DMS114 treated with DMSO at 0.1 percent for 48 hours (cell line): ENCODE data around the gene ZNF701.
"Not testable (repeated sequence)": the region's sequence is repeated elsewhere in the genome, so short reads cannot be mapped to it uniquely, and the experiment has no call there.

ENCODE experiments used
- DNase-seq: peaks from one replicate; lab custom pipeline; 2025; ENCODE audit not compliant: unreplicated experiment; lab: John Stamatoyannopoulos, UW

The ZNF701 gene

DNA sequence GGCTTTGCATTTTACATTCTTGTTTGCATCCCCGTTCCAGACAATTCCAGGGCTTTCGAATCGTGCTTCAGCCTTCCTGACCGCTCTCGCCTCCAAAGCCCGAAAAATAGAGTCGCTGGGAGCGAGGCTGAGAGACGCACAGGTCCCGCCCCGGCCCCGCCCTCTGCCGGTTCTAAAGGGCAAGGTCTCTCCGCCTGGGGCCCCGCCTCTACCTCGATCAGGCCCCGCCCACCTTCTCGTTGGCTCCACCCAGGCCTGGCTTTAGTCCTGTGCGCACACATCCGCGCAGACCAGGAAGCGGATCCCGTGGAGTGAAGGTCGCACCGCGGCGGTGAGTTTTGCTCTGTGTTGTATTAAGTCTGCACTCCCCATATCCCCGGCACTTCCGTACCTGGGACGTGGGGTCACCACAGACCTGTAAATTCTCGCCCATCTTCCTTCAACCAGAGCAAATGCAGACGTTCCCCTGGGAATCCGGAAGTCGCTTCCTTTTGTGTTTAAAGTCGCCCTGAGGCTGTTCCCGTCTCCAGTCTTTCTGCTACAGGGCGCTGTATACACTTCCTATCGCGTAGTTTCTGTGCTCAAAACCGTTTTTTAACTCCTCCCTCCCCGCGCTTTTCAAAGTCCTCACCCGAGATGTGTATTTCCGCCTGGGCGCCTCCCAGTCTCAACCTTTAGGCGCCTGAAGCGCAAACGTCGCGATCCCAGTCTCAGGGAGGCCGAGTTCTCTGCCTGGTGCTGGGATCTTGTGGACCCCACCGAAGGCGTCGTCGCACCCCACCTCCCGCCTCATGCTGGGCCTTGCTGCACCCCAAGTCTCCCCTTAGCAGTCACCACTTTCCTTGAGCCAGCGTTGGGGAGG, at the start of gene ZNF701:
TSS of gene ZNF701 (plus strand) at position 288 of the 862 bp plus-strand sequence. CDS start 3,861 bp downstream, outside the sequence.
- peak; percentile 86 for DNase-seq

DNA sequence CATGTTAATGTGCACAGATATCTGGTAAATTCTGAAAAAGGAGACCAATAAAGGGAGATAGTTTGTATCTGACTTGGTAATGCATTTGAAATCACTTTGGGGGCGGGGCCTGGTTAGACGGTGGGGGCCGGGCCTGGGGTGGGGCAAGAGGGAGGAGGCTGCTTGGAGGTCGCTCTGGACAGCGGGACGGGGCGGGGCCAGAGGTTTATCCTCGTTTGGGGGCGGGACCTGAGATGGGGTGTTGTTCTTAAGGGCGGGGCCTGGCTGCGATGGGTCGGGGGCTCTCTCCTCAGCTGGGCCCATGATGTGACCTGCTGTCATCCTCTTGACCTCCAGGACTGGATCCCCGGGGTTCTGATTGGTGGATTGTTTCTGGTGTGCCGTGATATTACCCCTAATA, 47.5 kb upstream of the ZNF701 start:
- no peak for DNase-seq

DNA sequence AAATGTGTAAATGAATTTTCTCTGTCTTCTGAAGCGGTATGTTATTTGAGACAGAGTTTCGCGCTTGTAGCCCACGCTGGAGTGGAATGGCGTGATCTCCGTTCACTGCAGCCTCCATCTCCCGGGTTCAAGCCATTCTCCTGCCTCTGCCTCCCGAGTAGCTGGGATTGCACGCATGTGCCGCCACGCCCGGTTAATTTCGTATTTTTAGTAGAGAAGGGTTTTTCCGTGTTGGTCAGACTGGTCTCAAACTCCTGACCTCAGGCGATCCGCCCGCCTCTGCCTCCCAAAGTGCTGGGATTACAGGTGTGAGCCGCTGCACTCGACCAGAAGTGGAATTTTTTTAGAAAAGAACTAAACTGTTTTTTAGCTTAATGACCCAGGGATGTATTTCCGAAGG, 46.0 kb upstream of the ZNF701 start:
- DNase-seq = no peak

DNA sequence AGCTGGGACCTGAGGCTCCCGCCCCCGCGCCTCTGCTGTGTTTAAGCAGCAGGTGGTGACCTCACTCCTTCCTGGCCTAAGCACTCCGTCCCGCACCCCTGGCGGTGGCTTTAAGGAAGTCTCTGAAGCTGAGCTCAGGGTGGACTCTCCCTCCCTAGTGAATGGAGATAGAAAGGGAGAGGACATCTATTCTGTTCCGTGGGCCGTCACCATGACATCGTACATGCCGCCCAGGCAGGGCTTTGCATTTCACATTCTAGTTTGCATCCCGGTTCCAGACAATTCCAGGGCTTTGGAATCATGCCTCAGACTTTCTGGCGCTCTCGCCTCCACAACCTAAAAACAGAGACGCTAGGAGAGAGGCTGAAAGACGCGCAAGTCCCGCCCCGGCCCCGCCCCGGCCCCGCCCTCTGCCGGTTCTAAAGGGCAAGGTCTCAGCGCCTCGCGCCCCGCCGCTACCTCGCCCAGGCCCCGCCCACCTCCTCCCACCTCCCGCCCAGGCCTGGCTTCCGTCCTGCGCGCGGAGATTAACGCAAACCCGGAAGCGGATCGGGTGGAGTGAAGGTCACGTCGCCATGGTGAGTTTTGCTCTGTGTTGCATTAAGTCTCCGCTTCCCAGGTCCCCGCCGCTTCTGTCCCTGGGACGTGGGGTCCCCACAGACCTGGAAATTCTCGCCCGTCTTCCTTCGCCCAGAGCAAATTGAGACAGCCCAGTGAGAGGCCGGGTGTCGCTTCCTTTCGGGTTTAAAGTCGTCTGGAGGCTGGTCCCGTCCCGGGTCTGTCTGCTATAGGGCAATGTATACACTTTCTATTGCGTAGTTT, 42.7 kb upstream of the ZNF701 start, which contains the start of gene ZNF808:
TSS of gene ZNF808 (plus strand) at position 535 of the 822 bp plus-strand sequence. CDS start 15,617 bp downstream, outside the sequence.
- peak; percentile 87 for DNase-seq

DNA sequence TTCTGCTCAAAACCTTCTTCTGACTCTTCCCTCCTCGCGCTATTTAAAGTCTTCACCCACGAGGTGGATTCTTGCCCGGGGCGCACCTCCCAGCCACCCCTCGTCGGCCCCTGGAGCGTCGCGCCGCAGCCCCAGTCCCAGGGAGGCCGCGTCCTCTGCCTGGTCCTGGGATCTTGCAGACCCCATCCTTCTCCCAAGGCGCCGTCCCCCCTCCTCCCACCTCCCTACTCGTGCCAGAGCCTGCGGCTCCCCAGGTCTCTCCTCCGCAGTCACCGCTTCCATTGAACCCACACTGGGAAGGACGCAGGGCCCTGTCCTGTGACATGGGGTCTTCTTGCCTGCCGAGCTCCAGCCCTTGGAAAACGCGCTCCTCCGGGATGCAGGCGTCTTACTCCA, 42.1 kb upstream of the ZNF701 start:
- DNase-seq = no peak

DNA sequence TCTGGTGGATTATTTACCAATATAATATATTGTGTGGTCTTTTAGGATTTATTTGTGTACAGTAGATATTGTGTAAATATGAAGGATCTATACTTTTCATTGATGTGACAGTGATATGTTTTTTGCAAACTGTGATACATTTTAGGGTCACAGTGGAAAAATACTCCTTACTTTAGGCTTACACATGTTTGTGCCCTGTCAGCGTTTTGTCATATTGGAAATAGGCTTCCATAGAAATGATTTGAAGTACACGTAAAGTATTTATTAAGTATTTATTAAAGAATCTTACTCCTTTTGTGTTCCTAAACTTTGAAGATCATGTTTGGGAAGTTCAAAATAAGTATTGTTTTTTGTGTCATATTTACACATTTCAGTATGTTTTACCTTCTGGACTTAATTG, 37.6 kb upstream of the ZNF701 start:
- DNase-seq = no peak

DNA sequence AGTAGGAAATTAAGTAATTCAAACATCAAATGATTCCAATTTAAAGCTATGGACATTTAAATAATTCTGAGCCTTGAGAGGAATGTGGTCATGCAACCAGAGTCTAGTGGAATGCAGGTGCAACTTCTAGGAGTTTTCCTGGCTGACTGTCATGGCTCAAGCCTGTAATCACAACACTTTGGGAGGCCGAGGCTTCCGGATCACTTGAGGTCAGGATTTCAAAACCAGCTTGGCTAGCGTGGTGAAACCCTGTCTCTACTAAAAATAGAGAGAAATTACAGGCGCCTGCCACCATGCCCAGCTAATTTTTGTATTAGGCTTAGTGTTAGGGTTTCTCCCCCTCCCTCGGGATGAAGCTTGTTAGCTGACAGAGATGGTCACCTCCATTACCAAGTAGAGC, 36.2 kb upstream of the ZNF701 start:
- no peak for DNase-seq

DNA sequence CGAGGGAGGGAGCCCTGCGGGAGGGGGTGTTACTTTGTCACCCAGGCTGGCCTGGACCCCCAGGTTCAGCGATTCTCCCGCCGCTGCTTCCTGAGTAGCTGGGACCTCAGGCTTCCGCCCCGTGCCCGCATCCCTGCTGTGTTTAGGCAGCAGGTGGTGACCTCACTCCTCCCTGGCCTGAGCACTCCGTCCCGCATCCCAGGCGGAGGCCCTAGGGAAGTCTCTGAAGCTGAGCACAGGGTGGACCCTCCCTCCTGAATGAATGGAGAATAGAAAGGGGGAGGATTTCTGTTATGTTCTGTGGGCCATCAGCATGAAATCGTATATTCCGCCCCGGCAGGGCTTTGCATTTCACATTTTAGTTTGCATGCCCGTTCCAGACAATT, 34.7 kb upstream of the ZNF701 start:
- DNase-seq = not testable (repeated sequence)

DNA sequence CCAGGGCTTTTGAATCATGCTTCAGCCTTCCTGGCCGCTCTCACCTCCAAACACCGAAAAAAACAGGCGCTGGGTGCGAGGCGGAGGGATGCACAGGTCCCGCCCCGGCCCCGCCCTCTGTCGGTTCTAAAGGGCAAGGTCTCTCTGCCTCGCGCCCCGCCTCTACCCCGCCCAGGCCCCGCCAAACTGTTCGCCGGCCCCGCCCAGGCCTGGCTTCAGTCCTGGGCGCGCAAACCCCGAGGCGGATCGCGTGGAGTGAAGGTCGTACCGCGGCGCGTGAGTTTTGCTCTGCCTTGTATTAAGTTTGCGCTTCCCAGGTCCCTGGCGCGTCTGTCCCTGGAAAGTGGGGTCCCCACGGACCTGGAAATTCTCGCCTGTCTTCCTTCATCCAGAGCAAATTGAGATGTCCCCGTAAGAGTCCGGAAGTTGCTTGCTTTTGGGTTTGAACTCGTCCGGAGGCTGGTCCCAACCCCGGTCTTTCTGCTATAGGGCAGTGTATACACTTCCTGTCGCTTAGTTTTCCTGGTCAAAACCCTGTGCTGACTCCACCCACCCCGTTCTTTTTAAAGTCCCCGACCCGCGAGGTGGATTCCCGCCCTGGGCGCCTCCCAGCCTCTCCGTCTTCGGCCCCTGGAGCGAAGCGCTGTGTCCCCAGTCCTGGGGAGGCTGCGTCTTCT, 34.2 kb upstream of the ZNF701 start:
- DNase-seq = no peak

DNA sequence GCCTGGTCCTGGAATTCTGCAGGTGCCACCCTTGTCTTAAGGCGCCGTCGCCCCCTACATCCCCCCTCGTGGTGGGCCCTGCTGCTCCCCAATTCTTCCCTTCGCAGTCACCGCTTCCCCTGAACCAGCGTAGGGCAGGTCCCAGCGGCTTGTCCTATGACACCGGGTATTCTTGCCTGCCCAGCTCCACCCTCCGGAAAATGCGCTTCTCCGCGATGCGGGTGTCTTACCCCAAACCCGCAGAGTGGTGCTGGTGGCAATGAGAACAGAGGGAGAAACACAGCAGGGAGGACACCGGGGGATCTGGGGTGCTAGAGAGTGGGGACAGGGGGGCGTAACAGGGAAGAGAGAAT, 33.7 kb upstream of the ZNF701 start:
- DNase-seq = no peak

DNA sequence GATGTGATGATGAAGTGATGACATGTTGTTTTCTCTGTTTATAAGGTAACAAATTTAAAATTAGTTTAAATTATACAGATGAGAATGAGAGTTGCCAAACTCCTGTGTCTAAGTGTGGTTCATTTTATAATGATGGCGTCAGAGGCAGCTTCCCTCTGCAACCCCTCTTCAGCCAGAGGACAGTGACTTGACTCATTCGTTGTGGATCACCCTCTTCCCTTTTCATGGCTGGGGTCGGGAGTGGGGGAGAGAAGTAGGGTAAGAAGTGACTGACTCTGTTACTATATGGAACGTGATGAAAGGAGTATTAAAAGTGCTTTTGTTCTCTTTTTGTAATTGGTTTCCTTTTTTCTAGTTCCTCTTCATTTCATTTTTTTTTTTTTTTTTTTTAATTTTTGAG, 31.3 kb upstream of the ZNF701 start:
- not testable (repeated sequence) for DNase-seq

DNA sequence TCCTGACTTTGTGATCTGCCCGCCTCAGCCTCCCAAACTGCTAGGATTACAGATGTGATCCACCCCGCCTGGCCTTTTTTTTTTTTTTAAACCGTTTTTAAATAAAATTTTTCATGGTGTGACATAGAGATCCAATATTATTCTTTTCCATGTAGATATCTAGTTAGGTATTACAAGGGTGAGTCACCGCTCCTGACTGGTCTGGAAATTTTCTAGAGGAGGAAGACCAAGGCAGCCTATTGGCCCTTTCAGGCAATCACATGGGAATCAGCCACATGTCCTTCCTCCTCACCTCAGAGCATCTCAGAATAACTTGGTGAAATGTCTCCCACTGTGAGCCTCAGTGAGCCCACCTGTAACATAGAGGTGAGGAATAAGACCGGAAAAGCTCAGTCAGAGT, 28.9 kb upstream of the ZNF701 start:
- DNase-seq = not testable (repeated sequence)

DNA sequence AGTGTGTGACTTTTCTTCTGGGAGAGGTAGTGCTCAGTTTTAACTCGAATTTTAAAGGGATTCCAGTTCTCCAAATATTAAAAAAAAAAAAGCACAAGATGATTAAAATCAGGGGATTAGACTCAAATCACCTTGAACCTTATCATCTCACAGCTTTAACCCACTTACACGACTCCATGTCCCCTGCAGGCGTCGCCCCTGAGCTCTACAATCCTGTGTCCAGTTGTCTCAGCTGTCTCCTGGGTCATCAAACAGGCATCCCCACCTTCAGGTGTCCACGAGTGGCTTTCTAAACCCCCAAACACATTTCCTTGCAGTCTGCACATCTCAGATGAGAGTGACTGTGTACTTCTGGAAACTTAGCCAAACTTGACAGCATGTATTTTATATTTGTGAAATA, 28.5 kb upstream of the ZNF701 start:
- DNase-seq = no peak

DNA sequence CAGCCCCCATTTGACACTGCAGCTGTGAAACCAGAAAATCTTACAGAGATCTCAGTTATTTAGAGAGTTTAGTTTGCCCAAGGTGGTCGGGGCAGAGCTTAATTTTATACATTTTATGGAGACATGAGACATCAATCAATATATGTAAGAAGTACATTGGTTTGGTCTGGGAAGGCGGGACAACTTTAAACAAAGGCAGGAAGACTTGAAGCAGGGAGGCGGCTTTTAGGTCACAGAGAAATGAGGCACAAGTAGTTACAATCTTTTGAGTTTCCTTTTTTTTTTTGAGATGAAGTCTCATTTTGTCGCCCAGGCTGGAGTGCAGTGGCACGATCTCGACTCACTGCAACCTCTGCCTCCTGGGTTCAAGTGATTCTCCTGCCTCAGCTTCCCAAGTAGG, 27.5 kb upstream of the ZNF701 start:
- not testable (repeated sequence) for DNase-seq

DNA sequence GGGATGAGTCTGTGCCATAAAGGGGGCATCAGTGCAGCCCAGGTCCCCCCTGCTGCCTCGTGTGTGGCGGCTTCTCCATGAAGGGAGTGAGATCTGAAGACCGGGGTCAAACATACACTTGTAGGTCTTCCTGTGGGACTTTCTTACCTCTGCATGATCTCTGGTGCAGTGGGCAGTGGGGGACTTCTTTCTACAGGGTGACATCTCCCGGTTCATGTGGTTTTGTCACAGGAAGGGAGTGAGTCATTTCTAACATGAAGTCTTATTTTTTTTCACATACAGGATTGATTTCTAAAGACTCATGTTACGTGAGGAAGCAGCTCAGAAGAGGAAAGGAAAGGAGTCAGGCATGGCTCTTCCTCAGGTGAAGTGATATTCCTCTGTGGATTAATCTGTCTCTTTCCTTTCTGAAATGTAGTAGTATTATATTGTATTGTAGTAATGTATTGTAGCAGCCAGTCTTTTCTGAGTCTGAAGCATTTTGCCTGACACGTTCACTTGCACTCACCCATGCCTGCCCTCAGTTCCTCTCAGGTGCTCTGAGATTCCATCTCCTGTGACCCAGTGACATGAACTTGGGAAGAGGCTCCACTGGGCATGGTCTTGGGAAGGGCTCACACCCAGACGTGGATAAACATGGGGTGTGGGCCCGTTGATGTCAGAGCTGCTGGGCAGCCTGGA, 27.0 kb upstream of the ZNF701 start:
- no peak for DNase-seq

DNA sequence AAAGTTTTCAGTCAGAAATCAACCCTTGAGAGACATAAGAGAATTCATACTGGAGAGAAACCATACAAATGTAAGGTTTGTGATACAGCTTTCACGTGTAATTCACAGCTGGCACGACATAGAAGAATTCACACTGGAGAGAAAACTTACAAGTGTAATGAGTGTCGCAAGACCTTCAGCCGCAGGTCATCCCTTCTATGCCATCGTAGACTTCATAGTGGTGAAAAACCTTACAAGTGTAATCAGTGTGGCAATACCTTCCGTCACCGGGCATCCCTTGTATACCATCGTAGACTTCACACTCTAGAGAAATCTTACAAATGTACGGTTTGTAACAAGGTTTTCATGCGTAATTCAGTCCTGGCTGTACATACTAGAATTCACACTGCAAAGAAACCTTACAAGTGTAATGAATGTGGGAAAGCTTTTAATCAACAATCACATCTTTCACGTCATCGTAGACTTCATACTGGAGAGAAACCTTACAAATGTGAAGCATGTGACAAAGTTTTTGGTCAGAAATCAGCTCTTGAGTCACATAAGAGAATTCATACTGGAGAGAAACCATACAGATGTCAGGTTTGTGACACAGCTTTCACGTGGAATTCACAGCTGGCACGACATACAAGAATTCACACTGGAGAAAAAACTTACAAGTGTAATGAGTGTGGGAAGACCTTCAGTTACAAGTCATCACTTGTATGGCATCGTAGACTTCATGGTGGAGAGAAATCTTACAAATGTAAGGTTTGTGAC, 15.7 kb upstream of the ZNF701 start:
- no peak for DNase-seq

DNA sequence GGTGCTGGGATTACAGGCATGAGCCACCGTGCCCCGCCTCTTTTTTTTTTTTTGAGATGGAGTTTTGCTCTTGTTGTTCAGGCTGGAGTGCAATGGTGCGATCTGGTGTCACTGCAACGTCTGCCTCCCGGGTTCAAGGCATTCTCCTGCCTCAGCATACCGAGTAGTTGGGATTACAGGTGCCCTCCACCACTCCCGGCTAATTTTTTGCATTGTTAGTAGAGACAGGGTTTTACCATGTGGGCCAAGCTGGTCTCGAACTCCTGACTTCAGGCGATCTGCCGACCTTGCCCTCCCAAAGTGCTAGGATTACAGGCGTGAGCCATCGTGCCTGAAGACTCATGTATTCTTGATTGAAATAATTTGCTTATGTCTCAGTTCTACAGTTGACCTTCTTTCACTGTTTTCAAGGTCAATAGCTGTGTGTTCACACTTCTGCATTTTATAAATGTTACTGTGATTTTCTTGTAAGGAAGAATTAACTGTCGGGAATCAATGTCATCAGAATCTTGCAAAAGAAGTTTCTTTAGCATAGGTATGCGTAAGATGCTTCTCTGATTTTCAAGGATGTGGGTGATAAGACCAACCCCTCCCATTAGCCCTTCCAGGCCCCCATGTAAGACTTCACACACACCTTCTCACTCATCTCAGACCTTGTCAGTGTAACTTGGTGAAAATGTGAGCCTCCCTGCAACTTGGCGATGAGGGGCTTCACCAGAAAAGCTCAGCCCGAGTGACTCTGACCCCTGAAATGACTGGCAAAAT, 12.7 kb upstream of the ZNF701 start:
- no peak for DNase-seq

DNA sequence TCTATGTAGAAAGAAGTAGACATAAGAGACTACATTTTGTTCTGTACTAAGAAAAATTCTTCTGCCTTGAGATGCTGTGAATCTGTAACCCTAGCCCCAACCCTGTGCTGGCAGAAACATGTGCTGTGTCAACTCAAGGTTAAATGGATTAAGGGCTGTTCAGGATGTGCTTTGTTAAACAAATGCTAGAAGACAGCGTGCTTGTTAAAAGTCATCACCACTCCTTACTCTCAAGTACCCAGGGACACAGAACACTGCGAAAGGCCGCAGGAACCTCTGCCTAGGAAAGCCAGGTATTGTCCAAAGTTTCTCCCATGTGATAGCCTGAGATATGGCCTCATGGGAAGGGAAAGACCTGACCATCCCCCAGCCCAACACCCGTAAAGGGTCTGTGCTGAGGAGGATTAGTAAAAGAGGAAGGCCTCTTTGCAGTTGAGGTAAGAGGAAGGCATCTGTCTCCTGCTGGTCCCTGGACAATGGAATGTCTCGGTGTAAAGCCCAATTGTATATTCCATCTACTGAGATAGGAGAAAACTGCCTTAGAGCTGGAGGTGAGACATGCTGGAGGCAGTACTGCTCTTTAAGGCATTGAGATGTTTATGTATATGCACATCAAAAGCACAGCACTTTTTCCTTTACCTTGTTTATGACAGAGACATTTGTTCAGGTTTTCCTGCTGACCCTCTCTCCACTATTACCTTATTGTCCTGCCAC, 11.2 kb upstream of the ZNF701 start:
- not testable (repeated sequence) for DNase-seq

DNA sequence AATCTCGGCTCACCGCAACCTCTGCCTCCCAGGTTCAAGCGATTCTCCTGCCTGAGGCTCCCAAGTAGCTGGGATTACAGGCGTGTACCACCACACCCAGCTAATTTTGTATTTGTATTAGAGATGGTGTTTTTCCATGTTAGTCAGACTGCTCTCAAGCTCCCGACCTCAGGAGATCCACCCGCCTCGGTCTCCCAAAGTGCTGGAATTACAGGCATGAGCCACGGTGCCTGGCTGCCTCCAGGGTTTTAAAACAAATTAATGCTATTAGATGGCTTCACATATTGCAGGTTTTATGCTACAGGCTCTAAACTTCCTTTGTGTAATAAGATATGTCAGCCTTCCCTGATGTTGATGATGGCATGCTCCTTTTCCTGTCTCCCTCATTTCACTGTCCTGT, 8.5 kb upstream of the ZNF701 start:
- DNase-seq = not testable (repeated sequence)
